ENCODE measurements around the gene LPIN1. TPM values are rescaled to one million over a fixed set of nuclear protein-coding genes. Genes with fewer than 3 reads are reported as not detected.
"Not testable (repeated sequence)": the region's sequence is repeated elsewhere in the genome, so short reads cannot be mapped to it uniquely, and the experiment has no call there.

The LPIN1 gene
- total RNA-seq, 4 donors from 2014 or later: 55.2 to 77.0 (median 72.8) TPM

GRCh38 chr2:11729362-11730212, 16.8 kb upstream of the LPIN1 start:
- Histone ChIP-seq H3K27me3 (peaks cover 0 to 4% (median 0%) of the 10 kb centered on the region in 4 donors), H3K4me3 (no peak overlapping the region), H3K4me1 (peaks cover 0 to 6% (median 1%) of the 10 kb centered on the region in 4 donors), H3K27ac (replicated peaks in 1 of 4) (no peak overlapping the region), H3K36me3 (no peaks in the 10 kb centered on the region), H3K9me3 (no peaks in the 10 kb centered on the region)
- 72% methylated on average over 2 of the region's 2 CpGs for WGBS
- TF ChIP-seq EP300 (IDR thresholded peaks at IDR 0.05): no peak
- TF ChIP-seq POLR2A (IDR thresholded peaks at IDR 0.05; ENCODE audit: low read depth): no peak
- TF ChIP-seq, protein P1, sequence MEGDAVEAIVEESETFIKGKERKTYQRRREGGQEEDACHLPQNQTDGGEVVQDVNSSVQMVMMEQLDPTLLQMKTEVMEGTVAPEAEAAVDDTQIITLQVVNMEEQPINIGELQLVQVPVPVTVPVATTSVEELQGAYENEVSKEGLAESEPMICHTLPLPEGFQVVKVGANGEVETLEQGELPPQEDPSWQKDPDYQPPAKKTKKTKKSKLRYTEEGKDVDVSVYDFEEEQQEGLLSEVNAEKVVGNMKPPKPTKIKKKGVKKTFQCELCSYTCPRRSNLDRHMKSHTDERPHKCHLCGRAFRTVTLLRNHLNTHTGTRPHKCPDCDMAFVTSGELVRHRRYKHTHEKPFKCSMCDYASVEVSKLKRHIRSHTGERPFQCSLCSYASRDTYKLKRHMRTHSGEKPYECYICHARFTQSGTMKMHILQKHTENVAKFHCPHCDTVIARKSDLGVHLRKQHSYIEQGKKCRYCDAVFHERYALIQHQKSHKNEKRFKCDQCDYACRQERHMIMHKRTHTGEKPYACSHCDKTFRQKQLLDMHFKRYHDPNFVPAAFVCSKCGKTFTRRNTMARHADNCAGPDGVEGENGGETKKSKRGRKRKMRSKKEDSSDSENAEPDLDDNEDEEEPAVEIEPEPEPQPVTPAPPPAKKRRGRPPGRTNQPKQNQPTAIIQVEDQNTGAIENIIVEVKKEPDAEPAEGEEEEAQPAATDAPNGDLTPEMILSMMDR (IDR thresholded peaks at IDR 0.05): no peak
- no peak for TF ChIP-seq POLR2AphosphoS5 (IDR thresholded peaks at IDR 0.05)
- intact Hi-C loops (cut with DNase I): no loop called here
- no peak for DNase-seq (ENCODE audit: extremely low spot score)

DNA sequence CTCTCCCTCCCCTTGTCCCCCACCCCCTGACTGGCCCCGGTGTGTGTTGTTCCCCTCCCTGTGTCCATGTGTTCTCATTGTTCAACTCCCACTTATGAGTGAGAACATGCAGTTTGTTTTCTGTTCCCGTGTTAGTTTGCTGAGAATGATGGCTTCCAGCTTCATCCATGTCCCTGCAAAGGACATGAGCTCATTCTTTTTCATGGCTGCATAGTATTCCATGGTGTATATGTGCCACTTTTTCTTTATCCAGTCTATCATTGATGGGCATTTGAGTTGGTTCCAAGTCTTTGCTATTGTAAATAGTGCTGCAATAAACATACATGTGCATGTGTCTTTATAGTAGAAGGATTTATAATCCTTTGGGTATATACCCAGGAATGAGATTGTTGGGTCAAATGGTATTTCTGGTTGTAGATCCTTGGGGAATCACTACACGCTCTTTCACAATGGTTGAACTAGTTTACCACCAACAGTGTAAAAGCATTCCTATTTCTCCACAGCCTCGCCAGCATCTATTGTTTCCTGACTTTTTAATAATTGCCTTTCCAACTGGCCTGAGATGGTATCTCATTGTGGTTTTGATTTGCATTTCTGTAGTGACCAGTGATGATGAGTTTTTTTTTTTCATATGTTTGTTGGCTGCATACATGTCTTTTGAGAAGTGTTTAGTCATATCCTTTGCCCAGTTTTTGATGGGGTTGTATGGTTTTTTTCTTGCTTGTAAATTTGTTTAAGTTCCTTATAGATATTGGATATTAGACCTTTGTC, 15.0 kb upstream of the LPIN1 start:
- DNase-seq (ENCODE audit: extremely low spot score); H3K4me3 ChIP-seq; H3K9me3 ChIP-seq; H3K27me3 ChIP-seq; intact Hi-C loops (cut with DNase I); H3K27ac ChIP-seq (replicated peaks in 1 of 4); H3K4me1 ChIP-seq; H3K36me3 ChIP-seq: not testable (repeated sequence)
- 89% methylated on average over 4 of the region's 4 CpGs for WGBS

DNA sequence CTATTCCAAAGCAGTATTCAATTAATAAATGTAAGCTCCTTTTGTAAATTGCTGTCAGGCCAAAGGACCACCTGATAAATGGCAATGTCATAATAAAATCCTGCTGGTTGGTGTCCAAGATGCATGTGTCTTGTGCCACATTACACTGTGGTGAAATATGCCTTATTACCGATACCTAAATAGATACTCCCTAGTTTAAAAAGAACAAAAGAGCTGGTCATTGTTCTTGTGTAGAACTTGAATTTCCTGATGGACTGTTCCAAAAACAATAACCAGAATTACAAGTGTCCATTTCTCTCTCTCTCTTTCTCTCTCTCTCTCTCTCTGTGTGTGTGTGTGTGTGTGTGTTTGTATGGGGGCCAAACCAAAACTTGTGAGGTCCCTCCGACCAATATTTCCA, 13.8 kb upstream of the LPIN1 start:
- Histone ChIP-seq H3K4me1 (no peaks in the 10 kb centered on the region), H3K27me3 (peaks cover 0 to 4% (median 0%) of the 10 kb centered on the region in 4 donors), H3K4me3 (no peak overlapping the region), H3K36me3 (no peaks in the 10 kb centered on the region), H3K9me3 (no peaks in the 10 kb centered on the region), H3K27ac (replicated peaks in 1 of 4) (no peak overlapping the region)
- intact Hi-C loops (cut with DNase I): no loop called here
- no peak for DNase-seq (ENCODE audit: extremely low spot score)
- TF ChIP-seq POLR2A (IDR thresholded peaks at IDR 0.05; ENCODE audit: low read depth): no peak
- no peak for TF ChIP-seq POLR2AphosphoS5 (IDR thresholded peaks at IDR 0.05)
- no peak for TF ChIP-seq EP300 (IDR thresholded peaks at IDR 0.05)
- TF ChIP-seq, protein P1 (IDR thresholded peaks at IDR 0.05): no peak
- 84% methylated on average over 2 of the region's 2 CpGs for WGBS

- H3K4me3 ChIP-seq; DNase-seq (ENCODE audit: extremely low spot score); H3K36me3 ChIP-seq; H3K27me3 ChIP-seq; intact Hi-C loops (cut with DNase I); H3K27ac ChIP-seq (replicated peaks in 1 of 4); H3K9me3 ChIP-seq: not testable (repeated sequence)
- H3K4me1 ChIP-seq: peaks cover 7 to 14% (median 13%) of the 10 kb centered on the region in 4 donors
- WGBS: 100% methylated on average over 2 of the region's 2 CpGs
Measured at GRCh38 chr2:11737852-11738251, 8.6 kb upstream of the LPIN1 start.

DNA sequence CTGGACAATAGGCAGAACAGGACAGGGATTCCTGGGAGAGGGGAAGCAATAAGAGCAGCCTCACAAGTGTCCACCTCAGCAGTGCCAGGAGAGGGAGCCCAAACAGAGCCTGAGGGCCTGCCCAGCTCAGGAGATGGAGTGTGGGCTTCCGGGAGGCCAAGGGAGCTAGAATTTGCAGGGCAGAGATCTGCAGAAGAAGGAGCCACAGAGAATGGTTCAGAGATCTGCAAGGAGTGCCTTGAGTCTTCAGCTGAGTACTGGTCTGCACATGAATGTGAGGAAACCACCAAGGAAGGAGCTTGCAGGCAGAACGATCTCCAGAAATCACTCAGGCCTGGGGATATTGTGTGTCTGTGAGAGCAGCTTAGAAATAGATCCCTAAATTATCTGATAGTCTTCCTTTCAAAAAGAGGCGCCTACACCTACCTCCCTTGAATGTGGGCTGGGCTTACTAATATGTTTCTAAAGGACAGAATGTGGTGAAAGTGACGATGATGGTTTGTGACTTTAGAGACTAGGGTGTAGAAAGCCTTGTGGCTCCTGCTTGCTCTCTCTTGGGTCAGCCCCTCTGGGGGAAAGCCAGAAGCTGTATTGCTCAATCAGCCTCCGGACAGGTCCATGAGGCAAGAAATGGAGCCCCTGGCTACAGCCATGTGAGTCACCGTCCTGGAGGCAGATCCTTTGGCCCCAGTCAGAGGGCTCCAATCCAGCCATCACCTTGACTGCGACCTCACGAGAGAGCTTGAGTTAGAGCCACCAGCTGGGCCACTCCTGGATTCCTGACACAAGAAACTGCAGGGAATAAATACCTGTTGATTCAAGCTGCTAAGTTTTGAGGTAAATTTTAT, 7.6 kb upstream of the LPIN1 start:
- intact Hi-C loops (cut with DNase I): no loop called here
- WGBS: 37% methylated on average over 6 of the region's 8 CpGs

More for the DNA sequence above, 7.6 kb upstream of the LPIN1 start:
- peak; percentile 95 for DNase-seq (ENCODE audit: extremely low spot score)
- no peaks in the 10 kb centered on the region for H3K36me3 ChIP-seq
- H3K4me1 ChIP-seq: peaks cover 9 to 21% (median 18%) of the 10 kb centered on the region in 4 donors
- peak overlapping the region; percentile 55 to 70 (median 64) for H3K27ac ChIP-seq (replicated peaks in 1 of 4)
- H3K27me3 ChIP-seq: no peaks in the 10 kb centered on the region
- H3K4me3 ChIP-seq: no peak overlapping the region
- no peaks in the 10 kb centered on the region for H3K9me3 ChIP-seq
- TF ChIP-seq POLR2A (IDR thresholded peaks at IDR 0.05; ENCODE audit: low read depth): no peak
- no peak for TF ChIP-seq EP300 (IDR thresholded peaks at IDR 0.05)
- TF ChIP-seq, protein P1 (IDR thresholded peaks at IDR 0.05): peak; percentile 43 to 59 (median 57)
- peak; percentile 60 to 72 for TF ChIP-seq POLR2AphosphoS5 (IDR thresholded peaks at IDR 0.05)

Data from esophagus muscularis mucosa (tissue), 4 donors.